ENCODE measurements around the gene MELTF.

Gene MELTF

DNA sequence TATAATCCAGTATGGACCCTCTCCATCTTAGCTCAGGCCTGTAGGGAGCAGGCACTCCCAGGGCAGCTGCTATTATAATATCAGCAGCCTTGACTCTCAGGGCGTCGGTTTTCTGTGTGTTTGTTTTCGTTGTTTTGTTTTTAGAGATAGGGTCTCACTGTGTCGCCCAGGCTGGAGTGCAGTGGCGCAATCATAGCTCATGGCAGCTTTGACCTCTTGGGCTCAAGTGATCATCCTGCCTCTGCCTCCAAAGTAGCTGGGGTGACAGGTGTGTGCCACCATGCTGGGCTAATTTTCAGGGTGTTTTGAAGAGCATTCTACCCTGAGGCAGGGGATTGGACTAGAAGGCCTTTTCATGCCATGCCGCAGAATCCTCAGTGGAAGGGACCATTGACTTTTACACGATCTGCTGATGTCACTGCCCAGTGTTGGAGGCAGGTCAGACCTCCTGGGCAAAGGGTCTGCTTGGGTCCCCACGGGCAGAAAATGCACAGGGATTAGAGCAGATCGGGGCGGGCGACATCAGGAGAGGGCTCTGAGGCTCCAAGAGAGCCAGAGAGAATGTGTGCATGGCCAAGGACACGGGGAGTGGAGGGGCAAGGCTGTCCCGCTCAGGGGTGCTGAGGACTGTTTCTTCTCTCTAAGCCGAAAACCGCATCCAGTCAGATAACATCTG is 7.8 kb downstream of the MELTF start:
- H3K27ac ChIP-seq, result no peak overlapping the region
- H3K36me3 ChIP-seq (ENCODE audit: insufficient read depth), result no peaks in the 10 kb centered on the region
- no peak overlapping the region for H2AFZ ChIP-seq (ENCODE audit: low read depth)
- no peak overlapping the region for H3K4me3 ChIP-seq (IDR thresholded peaks at IDR 0.05; ENCODE audit: insufficient read depth, low read depth, low read length)
- no peaks in the 10 kb centered on the region for H4K20me1 ChIP-seq (ENCODE audit: insufficient read depth)
- H3K27me3 ChIP-seq (ENCODE audit: insufficient read depth, low read depth), result no peaks in the 10 kb centered on the region
- TF ChIP-seq, protein P1, sequence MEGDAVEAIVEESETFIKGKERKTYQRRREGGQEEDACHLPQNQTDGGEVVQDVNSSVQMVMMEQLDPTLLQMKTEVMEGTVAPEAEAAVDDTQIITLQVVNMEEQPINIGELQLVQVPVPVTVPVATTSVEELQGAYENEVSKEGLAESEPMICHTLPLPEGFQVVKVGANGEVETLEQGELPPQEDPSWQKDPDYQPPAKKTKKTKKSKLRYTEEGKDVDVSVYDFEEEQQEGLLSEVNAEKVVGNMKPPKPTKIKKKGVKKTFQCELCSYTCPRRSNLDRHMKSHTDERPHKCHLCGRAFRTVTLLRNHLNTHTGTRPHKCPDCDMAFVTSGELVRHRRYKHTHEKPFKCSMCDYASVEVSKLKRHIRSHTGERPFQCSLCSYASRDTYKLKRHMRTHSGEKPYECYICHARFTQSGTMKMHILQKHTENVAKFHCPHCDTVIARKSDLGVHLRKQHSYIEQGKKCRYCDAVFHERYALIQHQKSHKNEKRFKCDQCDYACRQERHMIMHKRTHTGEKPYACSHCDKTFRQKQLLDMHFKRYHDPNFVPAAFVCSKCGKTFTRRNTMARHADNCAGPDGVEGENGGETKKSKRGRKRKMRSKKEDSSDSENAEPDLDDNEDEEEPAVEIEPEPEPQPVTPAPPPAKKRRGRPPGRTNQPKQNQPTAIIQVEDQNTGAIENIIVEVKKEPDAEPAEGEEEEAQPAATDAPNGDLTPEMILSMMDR (conservative IDR thresholded peaks at IDR 0.05; ENCODE audit: low read depth, low read length), result no peak
- no peaks in the 10 kb centered on the region for H3K4me1 ChIP-seq (ENCODE audit: low read depth, poor library complexity, severe bottlenecking)
- no peak overlapping the region for H3K4me2 ChIP-seq
- H3K79me2 ChIP-seq (ENCODE audit: insufficient read depth, low read depth), result no peaks in the 10 kb centered on the region
- no peak overlapping the region for H3K9ac ChIP-seq

DNA sequence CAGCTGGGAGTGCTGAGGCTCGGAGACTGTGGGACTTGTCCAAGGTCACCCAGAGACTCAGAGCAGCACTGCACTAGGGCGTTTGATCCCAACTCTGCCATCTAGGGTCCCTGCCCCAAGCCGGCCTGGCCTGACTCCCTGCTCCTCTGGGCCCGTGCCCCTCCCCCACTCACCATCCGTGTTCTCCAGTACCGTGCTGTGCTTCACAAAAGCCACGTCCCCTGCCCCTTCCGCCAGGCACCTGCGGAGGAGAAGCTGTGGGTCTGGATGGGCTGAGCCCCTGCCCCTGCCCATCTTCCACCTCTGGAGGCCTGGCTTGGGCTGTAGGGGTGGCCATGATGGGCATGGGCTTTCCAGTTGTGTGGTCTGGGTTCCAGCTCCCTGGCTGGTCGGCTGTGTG is 8.4 kb downstream of the MELTF start:
- Histone ChIP-seq H3K4me1 (ENCODE audit: low read depth, poor library complexity, severe bottlenecking) (no peaks in the 10 kb centered on the region), H3K79me2 (ENCODE audit: insufficient read depth, low read depth) (no peaks in the 10 kb centered on the region), H3K9ac (no peak overlapping the region), H2AFZ (ENCODE audit: low read depth) (no peak overlapping the region), H4K20me1 (ENCODE audit: insufficient read depth) (no peaks in the 10 kb centered on the region), H3K27ac (no peak overlapping the region), H3K4me2 (no peak overlapping the region), H3K4me3 (IDR thresholded peaks at IDR 0.05; ENCODE audit: insufficient read depth, low read depth, low read length) (no peak overlapping the region), H3K36me3 (ENCODE audit: insufficient read depth) (no peaks in the 10 kb centered on the region), H3K27me3 (ENCODE audit: insufficient read depth, low read depth) (no peaks in the 10 kb centered on the region)
- TF ChIP-seq, protein P1 (conservative IDR thresholded peaks at IDR 0.05; ENCODE audit: low read depth, low read length), result no peak

DNA sequence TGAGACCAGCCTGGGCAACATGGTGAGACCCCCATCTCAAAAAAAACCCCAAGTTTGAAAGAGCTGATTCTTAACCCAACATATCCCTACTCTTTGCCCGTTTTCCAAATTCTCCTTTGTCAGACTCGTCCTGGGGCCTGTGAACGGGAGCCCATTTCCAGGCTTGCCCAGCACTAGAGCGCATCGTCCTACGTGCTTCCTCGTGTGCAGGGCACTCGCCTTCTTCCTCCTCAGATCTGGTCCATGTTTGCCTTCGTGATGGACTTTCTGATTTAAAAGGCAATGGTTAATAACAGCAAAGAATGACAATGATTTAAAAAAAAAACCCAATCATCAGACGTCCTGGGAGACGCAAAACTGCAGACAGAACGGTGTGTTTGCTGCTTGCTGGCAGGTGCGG is 10.1 kb downstream of the MELTF start:
- H3K27me3 ChIP-seq (ENCODE audit: insufficient read depth, low read depth), result no peaks in the 10 kb centered on the region
- H3K27ac ChIP-seq, result no peak overlapping the region
- no peaks in the 10 kb centered on the region for H3K36me3 ChIP-seq (ENCODE audit: insufficient read depth)
- H3K79me2 ChIP-seq (ENCODE audit: insufficient read depth, low read depth), result no peaks in the 10 kb centered on the region
- no peak overlapping the region for H2AFZ ChIP-seq (ENCODE audit: low read depth)
- no peak overlapping the region for H3K4me2 ChIP-seq
- no peak overlapping the region for H3K9ac ChIP-seq
- TF ChIP-seq, protein P1 (conservative IDR thresholded peaks at IDR 0.05; ENCODE audit: low read depth, low read length), result no peak
- no peak overlapping the region for H3K4me3 ChIP-seq (IDR thresholded peaks at IDR 0.05; ENCODE audit: insufficient read depth, low read depth, low read length)
- H3K4me1 ChIP-seq (ENCODE audit: low read depth, poor library complexity, severe bottlenecking), result no peaks in the 10 kb centered on the region
- no peaks in the 10 kb centered on the region for H4K20me1 ChIP-seq (ENCODE audit: insufficient read depth)

DNA sequence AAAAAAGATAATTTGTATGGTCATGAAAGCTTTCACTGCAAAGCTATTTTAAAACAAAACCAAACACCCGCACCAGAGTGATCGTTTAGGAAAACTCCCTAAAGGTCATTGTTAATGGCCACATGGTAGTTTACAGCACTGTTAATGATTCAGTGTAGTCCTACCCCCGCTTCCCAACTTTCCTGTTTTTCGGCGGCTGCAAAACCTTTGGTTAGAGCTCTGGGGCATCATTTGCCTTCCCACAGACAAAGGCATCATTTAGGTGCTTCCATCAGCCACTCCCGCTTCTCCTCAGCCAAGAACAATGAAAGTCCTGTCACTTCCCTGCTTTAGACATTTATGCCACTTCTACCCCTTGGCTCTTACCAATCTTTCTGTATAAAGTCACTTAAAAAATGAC is 10.6 kb downstream of the MELTF start:
- Histone ChIP-seq H3K27me3 (ENCODE audit: insufficient read depth, low read depth) (no peaks in the 10 kb centered on the region), H3K4me1 (ENCODE audit: low read depth, poor library complexity, severe bottlenecking) (no peaks in the 10 kb centered on the region), H3K79me2 (ENCODE audit: insufficient read depth, low read depth) (no peaks in the 10 kb centered on the region), H3K27ac (no peak overlapping the region), H3K36me3 (ENCODE audit: insufficient read depth) (no peaks in the 10 kb centered on the region), H3K4me2 (no peak overlapping the region), H4K20me1 (ENCODE audit: insufficient read depth) (no peaks in the 10 kb centered on the region), H3K4me3 (IDR thresholded peaks at IDR 0.05; ENCODE audit: insufficient read depth, low read depth, low read length) (no peak overlapping the region), H2AFZ (ENCODE audit: low read depth) (no peak overlapping the region), H3K9ac (no peak overlapping the region)
- TF ChIP-seq, protein P1 (conservative IDR thresholded peaks at IDR 0.05; ENCODE audit: low read depth, low read length), result no peak
